ENCODE measurements around the gene RBM7. TPM values are rescaled to one million over a fixed set of nuclear protein-coding genes. Genes with fewer than 3 reads are reported as not detected.

RBM7 gene
- total RNA-seq, 1 donor from 2014 or later: 40.1 TPM

GRCh38 chr11:114412946-114413345 is 12.5 kb downstream of the RBM7 start:
- H3K36me3 Mint-ChIP-seq (ENCODE audit: low read depth): peaks cover 28% of the 10 kb centered on the region
- no peak for DNase-seq
- H3K9me3 Mint-ChIP-seq: no peaks in the 10 kb centered on the region
- no peaks in the 10 kb centered on the region for H3K27me3 Mint-ChIP-seq
- no peak overlapping the region for H3K4me3 Mint-ChIP-seq
- intact Hi-C loops (cut with micrococcal nuclease): no loop called here
- H3K27ac Mint-ChIP-seq: no peak overlapping the region
- H3K4me1 Mint-ChIP-seq: peaks cover 3% of the 10 kb centered on the region

GRCh38 chr11:114413958-114414357 is 13.5 kb downstream of the RBM7 start:
- H3K27me3 Mint-ChIP-seq: no peaks in the 10 kb centered on the region
- H3K36me3 Mint-ChIP-seq (ENCODE audit: low read depth): peaks cover 26% of the 10 kb centered on the region
- peaks cover 3% of the 10 kb centered on the region for H3K4me1 Mint-ChIP-seq
- no peaks in the 10 kb centered on the region for H3K9me3 Mint-ChIP-seq
- no peak overlapping the region for H3K27ac Mint-ChIP-seq
- H3K4me3 Mint-ChIP-seq: no peak overlapping the region
- DNase-seq: peak; percentile 48
- intact Hi-C loops (cut with micrococcal nuclease): no loop called here

GRCh38 chr11:114416441-114416961 is 16.0 kb downstream of the RBM7 start:
- Mint-ChIP-seq H3K36me3 (ENCODE audit: low read depth) (peaks cover 14% of the 10 kb centered on the region), H3K27ac (no peak overlapping the region), H3K9me3 (no peaks in the 10 kb centered on the region), H3K4me1 (peaks cover 2% of the 10 kb centered on the region), H3K4me3 (no peak overlapping the region), H3K27me3 (no peaks in the 10 kb centered on the region)
- DNase-seq: peak; percentile 51
- intact Hi-C loops (cut with micrococcal nuclease): no loop called here

- Mint-ChIP-seq H3K4me3 (no peak overlapping the region), H3K27me3 (peaks cover 2% of the 10 kb centered on the region), H3K27ac (no peak overlapping the region), H3K9me3 (peaks cover 11% of the 10 kb centered on the region), H3K4me1 (peaks cover 8% of the 10 kb centered on the region), H3K36me3 (ENCODE audit: low read depth) (peaks cover 4% of the 10 kb centered on the region)
- DNase-seq: peak; percentile 45
- intact Hi-C loops (cut with micrococcal nuclease): no loop called here
These were observed 25.8 kb downstream of the RBM7 start for GRCh38 chr11:114426280-114426679.

- H3K27ac Mint-ChIP-seq: no peak overlapping the region
- H3K4me3 Mint-ChIP-seq: no peak overlapping the region
- no peaks in the 10 kb centered on the region for H3K9me3 Mint-ChIP-seq
- H3K27me3 Mint-ChIP-seq: no peaks in the 10 kb centered on the region
- intact Hi-C loops (cut with micrococcal nuclease): no loop called here
- no peak for DNase-seq
- H3K36me3 Mint-ChIP-seq (ENCODE audit: low read depth): peaks cover 5% of the 10 kb centered on the region
- H3K4me1 Mint-ChIP-seq: peaks cover 8% of the 10 kb centered on the region
These were observed 29.8 kb downstream of the RBM7 start for GRCh38 chr11:114430290-114430689.

GRCh38 chr11:114432893-114433292 is 32.4 kb downstream of the RBM7 start:
- peaks cover 8% of the 10 kb centered on the region for H3K4me1 Mint-ChIP-seq
- H3K36me3 Mint-ChIP-seq (ENCODE audit: low read depth): peaks cover 4% of the 10 kb centered on the region
- H3K4me3 Mint-ChIP-seq: no peak overlapping the region
- H3K27ac Mint-ChIP-seq: no peak overlapping the region
- intact Hi-C loops (cut with micrococcal nuclease): no loop called here
- DNase-seq: no peak
- no peaks in the 10 kb centered on the region for H3K9me3 Mint-ChIP-seq
- no peaks in the 10 kb centered on the region for H3K27me3 Mint-ChIP-seq

GRCh38 chr11:114433376-114433775 is 32.9 kb downstream of the RBM7 start:
- H3K4me1 Mint-ChIP-seq: peaks cover 8% of the 10 kb centered on the region

GRCh38 chr11:114438303-114438702 is 37.8 kb downstream of the RBM7 start:
- Mint-ChIP-seq H3K9me3 (no peaks in the 10 kb centered on the region), H3K4me1 (peaks cover 32% of the 10 kb centered on the region), H3K27ac (no peak overlapping the region), H3K27me3 (peaks cover 3% of the 10 kb centered on the region), H3K4me3 (no peak overlapping the region), H3K36me3 (ENCODE audit: low read depth) (peaks cover 28% of the 10 kb centered on the region)
- intact Hi-C loops (cut with micrococcal nuclease): loop anchor here (5.0 kb wide), 1 partner anchor 666 kb away; the partner anchor contains the start of gene ZW10
- no peak for DNase-seq

More at GRCh38 chr11:114433376-114433775, 32.9 kb downstream of the RBM7 start:
- DNase-seq: no peak
- Mint-ChIP-seq H3K27me3 (no peaks in the 10 kb centered on the region), H3K27ac (no peak overlapping the region), H3K36me3 (ENCODE audit: low read depth) (peaks cover 4% of the 10 kb centered on the region), H3K4me3 (no peak overlapping the region), H3K9me3 (no peaks in the 10 kb centered on the region)
- intact Hi-C loops (cut with micrococcal nuclease): no loop called here

GRCh38 chr11:114439229-114440120 is 39.0 kb downstream of the RBM7 start, which contains the start of gene REXO2:
REXO2 (plus strand) TSS chr11:114439467; CDS start chr11:114439529, 62 bp downstream.
- peaks cover 38% of the 10 kb centered on the region for H3K4me1 Mint-ChIP-seq
- peak within 1 kb of the TSS; percentile 99 for H3K4me3 Mint-ChIP-seq
- intact Hi-C loops (cut with micrococcal nuclease): loop anchor here (1.0 to 5.0 kb wide), 3 partner anchors 39 to 667 kb away; partner anchors contain the start of genes C11orf71, RBM7 and ZW10
- peaks cover 34% of the 10 kb centered on the region for H3K36me3 Mint-ChIP-seq (ENCODE audit: low read depth)
- H3K27me3 Mint-ChIP-seq: peaks cover 3% of the 10 kb centered on the region
- peak within 1 kb of the TSS; percentile 95 for H3K27ac Mint-ChIP-seq
- peak; percentile 98 for DNase-seq
- H3K9me3 Mint-ChIP-seq: no peaks in the 10 kb centered on the region

GRCh38 chr11:114440121-114440860 is 39.8 kb downstream of the RBM7 start:
- no peak for DNase-seq
- intact Hi-C loops (cut with micrococcal nuclease): loop anchor here (2.0 kb wide), 1 partner anchor 91 kb away; no protein-coding TSS in a partner anchor
- H3K27me3 Mint-ChIP-seq: peaks cover 3% of the 10 kb centered on the region

GRCh38 chr11:114440971-114441763 is 40.7 kb downstream of the RBM7 start:
- H3K4me1 Mint-ChIP-seq: peaks cover 38% of the 10 kb centered on the region
- no peaks in the 10 kb centered on the region for H3K9me3 Mint-ChIP-seq
- H3K27ac Mint-ChIP-seq: peak overlapping the region; percentile 19
- peaks cover 3% of the 10 kb centered on the region for H3K27me3 Mint-ChIP-seq
- DNase-seq: no peak
- peak overlapping the region; percentile 62 for H3K4me3 Mint-ChIP-seq
- H3K36me3 Mint-ChIP-seq (ENCODE audit: low read depth): peaks cover 44% of the 10 kb centered on the region
- intact Hi-C loops (cut with micrococcal nuclease): loop anchor here (2.0 kb wide), 1 partner anchor 92 kb away; no protein-coding TSS in a partner anchor

More at GRCh38 chr11:114440121-114440860, 39.8 kb downstream of the RBM7 start:
- Mint-ChIP-seq H3K36me3 (ENCODE audit: low read depth) (peaks cover 36% of the 10 kb centered on the region), H3K27ac (peak overlapping the region; percentile 95), H3K4me1 (peaks cover 38% of the 10 kb centered on the region), H3K4me3 (peak overlapping the region; percentile 99), H3K9me3 (no peaks in the 10 kb centered on the region)

GRCh38 chr11:114441921-114442320 is 41.5 kb downstream of the RBM7 start:
- H3K27ac Mint-ChIP-seq: no peak overlapping the region
- H3K36me3 Mint-ChIP-seq (ENCODE audit: low read depth): peaks cover 50% of the 10 kb centered on the region
- intact Hi-C loops (cut with micrococcal nuclease): loop anchor here (2.0 kb wide), 1 partner anchor 93 kb away; no protein-coding TSS in a partner anchor
- peaks cover 3% of the 10 kb centered on the region for H3K27me3 Mint-ChIP-seq
- H3K9me3 Mint-ChIP-seq: no peaks in the 10 kb centered on the region
- no peak overlapping the region for H3K4me3 Mint-ChIP-seq
- no peak for DNase-seq
- H3K4me1 Mint-ChIP-seq: peaks cover 43% of the 10 kb centered on the region

- H3K36me3 Mint-ChIP-seq (ENCODE audit: low read depth): peaks cover 56% of the 10 kb centered on the region
- no peak for DNase-seq
- no peak overlapping the region for H3K4me3 Mint-ChIP-seq
- H3K4me1 Mint-ChIP-seq: peaks cover 47% of the 10 kb centered on the region
- no peak overlapping the region for H3K27ac Mint-ChIP-seq
- no peaks in the 10 kb centered on the region for H3K9me3 Mint-ChIP-seq
- intact Hi-C loops (cut with micrococcal nuclease): no loop called here
- H3K27me3 Mint-ChIP-seq: peaks cover 3% of the 10 kb centered on the region
These were observed 42.1 kb downstream of the RBM7 start for GRCh38 chr11:114442536-114442935.

Data from activated CD4-positive, alpha-beta T cell treated with anti-CD3 and anti-CD28 coated beads, Interleukin-2, amount 10 ng/mL, durations not matched to agents 24 days and 14 days (primary cell).